Activated CD4-positive, alpha-beta memory T cell treated with anti-CD3 and anti-CD28 coated beads for 36 hours (primary cell): ENCODE data around the gene CRLF1. TPM values are rescaled to one million over a fixed set of nuclear protein-coding genes. Genes with fewer than 3 reads are reported as not detected.
"Not testable (repeated sequence)": the region's sequence is repeated elsewhere in the genome, so short reads cannot be mapped to it uniquely, and the experiment has no call there.

Experiments
- CTCF ChIA-PET: fragments of 350-600 bp; sonication (Branson Sonifier 250); formaldehyde crosslinking; loops from one replicate; lab custom pipeline; 2021; ENCODE audit warnings: antibody characterized with exemption, inconsistent platforms; lab: Charles Lee
- POLR2A ChIA-PET: fragments of 350-600 bp; sonication (Branson Sonifier 250); formaldehyde crosslinking; loops from one replicate; lab custom pipeline; 2021; ENCODE audit warnings: antibody characterized with exemption; lab: Charles Lee
- DNase-seq: peaks from one replicate; pipeline ENCODE4 v3.0.0-alpha.2; 2020
- H3K27ac Mint-ChIP-seq: one replicate; pipeline ENCODE4 v1.8.0; 2021; ENCODE audit warnings: mixed read lengths
- H3K27me3 Mint-ChIP-seq: one replicate; pipeline ENCODE4 v1.8.0; 2021; ENCODE audit warnings: mixed read lengths
- H3K36me3 Mint-ChIP-seq: one replicate; pipeline ENCODE4 v1.8.0; 2021; ENCODE audit warnings: mixed read lengths
- H3K4me1 Mint-ChIP-seq: one replicate; pipeline ENCODE4 v1.8.0; 2021; ENCODE audit warnings: low read depth, mixed read lengths
- H3K4me3 Mint-ChIP-seq: one replicate; pipeline ENCODE4 v1.8.0; 2021; ENCODE audit warnings: mild to moderate bottlenecking, mixed read lengths
- H3K9me3 Mint-ChIP-seq: one replicate; pipeline ENCODE4 v1.8.0; 2021; ENCODE audit warnings: mixed read lengths
- intact Hi-C: fragments of 100-400 bp; cut with micrococcal nuclease; formaldehyde crosslinking; loops from one replicate; pipeline ENCODE4 v1.15.1; 2023
- total RNA-seq, 2 experiments: library from RNA; stranded (reverse); gene quantifications; one replicate each; pipeline ENCODE4 v1.2.3, GENCODE V29; 2021

Gene CRLF1
- total RNA-seq, 2 experiments from 2014 or later: not detected

- no peak for DNase-seq
- H3K27ac Mint-ChIP-seq: no peak overlapping the region
- no peak overlapping the region for H3K4me3 Mint-ChIP-seq
- intact Hi-C loops: no loop called here
- no peaks in the 10 kb centered on the region for H3K9me3 Mint-ChIP-seq
- H3K4me1 Mint-ChIP-seq: peaks cover 19% of the 10 kb centered on the region
- H3K27me3 Mint-ChIP-seq: peaks cover 50% of the 10 kb centered on the region
- no peaks in the 10 kb centered on the region for H3K36me3 Mint-ChIP-seq
- ChIA-PET CTCF (interaction anchor here (1.0 to 1.3 kb wide), 3 partner anchors 11 to 24 kb away, joined by 3 to 6 read pairs (median 4); no protein-coding TSS in a partner anchor), POLR2A (no interaction called here)
Measured at GRCh38 chr19:18603958-18604819, 2.4 kb downstream of the CRLF1 start.

DNA sequence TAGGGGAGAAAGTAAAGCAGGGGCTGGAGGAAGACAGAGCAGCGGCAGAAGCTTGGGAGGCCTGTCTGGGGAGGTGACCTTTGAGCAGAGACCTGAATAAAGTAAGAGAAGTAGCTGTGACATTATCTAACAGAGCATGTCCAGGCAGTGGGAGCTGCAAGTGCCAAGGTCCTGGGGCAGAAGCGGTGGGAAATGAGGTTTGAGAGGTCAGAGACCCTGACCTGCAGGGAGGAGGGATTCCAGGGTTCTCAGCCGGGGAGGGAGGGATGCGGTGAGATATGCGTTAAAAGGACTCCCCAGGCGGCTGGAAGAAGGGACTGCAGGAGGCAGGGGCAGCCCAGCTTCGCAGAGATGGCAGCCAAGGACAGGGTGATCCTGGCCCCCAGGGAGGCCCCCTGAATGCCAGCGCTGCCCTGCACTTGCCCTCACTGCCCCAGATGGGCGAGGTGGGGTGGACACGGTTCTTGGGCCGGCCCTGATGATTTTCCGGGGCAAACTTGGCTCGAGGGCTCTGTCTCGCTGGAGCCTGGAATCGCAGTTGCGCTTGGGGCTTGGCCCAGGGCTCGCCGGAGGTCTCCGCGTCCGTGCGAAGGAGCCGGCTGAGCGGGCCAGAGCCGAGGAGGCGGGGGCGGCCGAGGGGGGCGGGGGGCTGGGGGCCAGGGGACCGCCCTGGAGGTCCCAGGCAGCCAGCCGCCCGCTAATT is 3.2 kb downstream of the CRLF1 start:
- Mint-ChIP-seq H3K27ac (no peak overlapping the region), H3K27me3 (peaks cover 43% of the 10 kb centered on the region), H3K4me3 (no peak overlapping the region), H3K9me3 (no peaks in the 10 kb centered on the region), H3K4me1 (peaks cover 16% of the 10 kb centered on the region), H3K36me3 (no peaks in the 10 kb centered on the region)
- CTCF ChIA-PET: interaction anchor here (1.0 to 1.3 kb wide), 3 partner anchors 10 to 45 kb away, joined by 3 to 6 read pairs (median 4); no protein-coding TSS in a partner anchor
- POLR2A ChIA-PET: no interaction called here
- DNase-seq: peak; percentile 32
- intact Hi-C loops: no loop called here

DNA sequence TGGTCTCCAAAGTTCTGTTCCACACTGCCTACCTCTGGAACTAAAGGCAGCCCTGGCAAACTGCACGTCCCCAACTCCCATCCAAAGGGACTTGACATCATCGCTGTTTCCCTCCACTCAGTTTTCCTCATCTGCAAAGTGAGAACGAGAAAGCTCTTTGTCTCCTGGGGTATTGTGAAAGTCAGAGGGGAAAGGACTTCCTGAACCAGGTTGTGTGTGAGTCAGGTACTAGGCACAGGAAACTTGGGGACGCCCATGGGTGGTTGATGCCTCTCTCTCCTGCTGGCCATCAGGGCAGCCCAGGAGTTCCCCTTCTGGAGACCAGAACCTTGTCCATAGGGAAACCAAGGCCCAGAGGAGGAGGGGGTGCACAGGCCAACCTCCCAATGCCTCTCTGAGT is 4.7 kb downstream of the CRLF1 start:
- no peak overlapping the region for H3K4me3 Mint-ChIP-seq
- peaks cover 7% of the 10 kb centered on the region for H3K4me1 Mint-ChIP-seq
- no peak for DNase-seq
- intact Hi-C loops: no loop called here
- CTCF ChIA-PET: interaction anchor here (1.1 kb wide), 1 partner anchor 245 kb away, joined by 3 read pairs; no protein-coding TSS in a partner anchor
- POLR2A ChIA-PET: no interaction called here
- no peaks in the 10 kb centered on the region for H3K9me3 Mint-ChIP-seq
- H3K36me3 Mint-ChIP-seq: no peaks in the 10 kb centered on the region
- H3K27me3 Mint-ChIP-seq: peaks cover 33% of the 10 kb centered on the region
- H3K27ac Mint-ChIP-seq: no peak overlapping the region

- H3K4me3 Mint-ChIP-seq, H3K9me3 Mint-ChIP-seq, H3K27ac Mint-ChIP-seq, intact Hi-C loops, DNase-seq, POLR2A ChIA-PET, H3K4me1 Mint-ChIP-seq, H3K36me3 Mint-ChIP-seq: not testable (repeated sequence)
- CTCF ChIA-PET: interaction anchor here (1.1 kb wide), 1 partner anchor 246 kb away, joined by 3 read pairs; no protein-coding TSS in a partner anchor
- peaks cover 33% of the 10 kb centered on the region for H3K27me3 Mint-ChIP-seq
Measured at GRCh38 chr19:18600692-18601397, 5.8 kb downstream of the CRLF1 start.

GRCh38 chr19:18599485-18599884 is 7.1 kb downstream of the CRLF1 start:
- intact Hi-C loops: no loop called here
- peaks cover 22% of the 10 kb centered on the region for H3K27me3 Mint-ChIP-seq
- DNase-seq: no peak
- POLR2A ChIA-PET: no interaction called here
- H3K36me3 Mint-ChIP-seq: no peaks in the 10 kb centered on the region
- H3K4me3 Mint-ChIP-seq: no peak overlapping the region
- H3K4me1 Mint-ChIP-seq: peaks cover 10% of the 10 kb centered on the region
- H3K9me3 Mint-ChIP-seq: no peaks in the 10 kb centered on the region
- CTCF ChIA-PET: no interaction called here
- no peak overlapping the region for H3K27ac Mint-ChIP-seq

DNA sequence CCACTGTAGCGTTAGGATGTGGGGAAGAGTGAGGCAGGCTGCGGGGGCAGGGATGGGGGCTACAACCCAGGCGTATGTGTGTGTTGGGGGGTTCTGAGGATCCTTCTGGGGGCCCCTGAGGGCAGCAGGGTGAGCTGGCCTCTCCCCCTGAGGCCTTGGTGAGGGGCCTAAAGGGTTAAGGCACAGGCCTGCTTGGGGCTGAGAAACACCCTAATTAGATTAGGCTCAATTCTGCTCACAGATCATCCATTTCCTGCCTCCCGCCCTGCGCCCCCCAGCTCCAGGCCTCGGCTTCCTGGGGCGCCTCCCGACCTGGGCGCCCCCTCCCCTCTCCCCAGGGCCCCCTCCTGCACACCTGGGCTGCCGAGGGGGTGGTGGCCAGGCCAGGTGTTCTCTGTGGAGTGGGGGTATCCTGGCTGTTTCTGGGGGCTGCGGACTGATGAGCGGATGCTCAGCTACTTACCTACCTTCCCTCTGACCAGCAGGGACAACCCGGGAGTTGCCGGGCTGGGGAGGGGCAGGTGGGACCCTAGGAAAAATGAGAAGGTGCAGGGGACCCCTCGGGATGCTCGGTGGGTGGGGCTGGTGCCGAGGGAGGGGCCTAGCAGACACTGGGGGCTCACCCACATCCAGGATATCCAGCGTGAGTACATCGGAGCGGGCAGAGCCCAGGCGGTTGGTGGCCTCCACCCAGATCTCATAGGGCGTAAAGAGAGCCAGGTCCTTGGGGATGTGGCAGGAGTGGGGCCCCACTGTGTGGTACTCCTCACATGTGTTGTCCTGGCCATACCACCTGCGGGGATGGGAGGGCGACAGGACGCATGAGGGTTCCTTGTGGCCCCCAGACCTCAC is 8.6 kb downstream of the CRLF1 start:
- CTCF ChIA-PET: no interaction called here
- no peaks in the 10 kb centered on the region for H3K36me3 Mint-ChIP-seq
- POLR2A ChIA-PET: no interaction called here
- H3K4me1 Mint-ChIP-seq: peaks cover 13% of the 10 kb centered on the region
- H3K27ac Mint-ChIP-seq: no peak overlapping the region
- no peak overlapping the region for H3K4me3 Mint-ChIP-seq
- peaks cover 16% of the 10 kb centered on the region for H3K27me3 Mint-ChIP-seq
- H3K9me3 Mint-ChIP-seq: no peaks in the 10 kb centered on the region
- intact Hi-C loops: no loop called here
- DNase-seq: no peak

DNA sequence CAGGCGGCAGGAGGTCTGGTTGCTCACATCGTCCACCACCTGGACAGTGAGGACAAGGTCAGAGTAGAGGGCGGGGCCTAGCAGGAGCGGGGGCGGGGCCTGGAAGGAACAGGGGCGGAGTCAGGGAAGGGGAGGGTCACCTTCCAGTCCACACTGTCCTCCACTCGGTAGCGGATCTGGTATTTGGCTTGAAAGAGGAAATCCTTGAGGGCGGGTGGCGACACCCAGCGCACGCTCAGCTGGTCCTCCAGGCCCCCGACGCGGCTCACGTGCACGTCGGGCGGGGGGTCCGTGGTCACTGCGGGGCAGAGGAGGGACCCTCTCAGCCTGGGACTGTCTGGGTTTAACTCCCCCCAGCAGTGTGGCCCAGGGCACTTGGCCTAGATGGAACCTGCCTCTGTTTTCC is 9.8 kb downstream of the CRLF1 start:
- Mint-ChIP-seq H3K4me3 (no peak overlapping the region), H3K27me3 (peaks cover 7% of the 10 kb centered on the region)
- DNase-seq: peak; percentile 38

DNA sequence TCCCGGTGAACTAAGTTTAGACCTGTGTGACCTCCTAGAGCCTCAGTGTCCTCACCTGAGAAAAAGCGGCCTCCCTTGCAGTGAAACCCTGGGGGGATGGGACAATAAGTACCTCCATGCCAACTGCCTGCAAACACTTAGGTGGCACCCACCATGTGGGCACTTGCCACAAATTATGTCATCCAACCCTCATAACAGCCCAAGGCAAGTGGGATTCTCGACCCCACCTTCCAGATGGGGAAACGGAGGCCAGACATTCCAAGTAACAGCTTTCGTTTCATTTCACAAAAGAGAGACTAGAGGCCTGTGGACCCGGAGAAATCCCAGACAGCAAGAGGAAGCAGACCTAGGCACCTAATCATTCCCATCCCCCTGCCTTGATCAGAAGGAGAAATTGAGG is 11.1 kb downstream of the CRLF1 start:
- Mint-ChIP-seq H3K36me3 (peaks cover 5% of the 10 kb centered on the region), H3K27ac (no peak overlapping the region), H3K4me3 (no peak overlapping the region), H3K27me3 (peaks cover 3% of the 10 kb centered on the region), H3K9me3 (no peaks in the 10 kb centered on the region), H3K4me1 (peaks cover 14% of the 10 kb centered on the region)
- ChIA-PET CTCF (interaction anchor here (1.0 to 2.1 kb wide), 4 partner anchors 76 to 251 kb away, joined by 3 to 7 read pairs (median 5); no protein-coding TSS in a partner anchor), POLR2A (no interaction called here)
- no peak for DNase-seq
- intact Hi-C loops: no loop called here

More for the DNA sequence above, 9.8 kb downstream of the CRLF1 start:
- POLR2A ChIA-PET: no interaction called here
- Mint-ChIP-seq H3K36me3 (no peaks in the 10 kb centered on the region), H3K27ac (no peak overlapping the region), H3K4me1 (peaks cover 12% of the 10 kb centered on the region), H3K9me3 (no peaks in the 10 kb centered on the region)
- CTCF ChIA-PET: no interaction called here
- intact Hi-C loops: no loop called here

DNA sequence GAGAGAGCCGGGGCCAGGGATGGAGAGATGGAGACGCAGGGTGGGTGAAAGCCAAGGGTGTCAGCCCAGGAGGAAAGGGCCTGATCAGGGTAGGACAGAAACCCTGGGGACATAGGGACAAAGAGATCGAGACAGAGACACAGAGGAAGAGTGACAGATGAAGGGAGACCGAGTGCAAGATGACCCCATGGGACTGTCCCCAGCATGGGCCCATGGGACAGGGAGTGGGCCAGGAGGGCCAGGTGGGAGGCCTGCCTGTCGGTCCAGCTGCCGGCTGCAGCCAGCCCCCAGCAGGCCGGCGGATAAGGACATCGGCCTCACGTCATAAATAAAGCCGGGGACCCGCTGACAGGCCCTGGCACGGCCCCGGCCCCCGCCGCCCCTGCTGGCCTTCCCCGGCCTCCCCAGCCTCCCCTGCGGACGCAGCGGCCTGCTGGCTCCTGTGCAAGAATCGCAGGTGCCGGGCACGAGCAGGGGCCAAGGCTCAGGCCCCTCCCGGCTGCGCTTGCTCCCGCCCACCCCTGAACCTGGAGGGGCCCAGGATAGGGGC is 11.7 kb downstream of the CRLF1 start:
- DNase-seq: no peak
- intact Hi-C loops: loop anchor here (5.0 kb wide), 3 partner anchors 42 to 322 kb away; partner anchors contain the start of genes COPE, DDX49 and KLHL26
- Mint-ChIP-seq H3K36me3 (peaks cover 5% of the 10 kb centered on the region), H3K27me3 (peaks cover 3% of the 10 kb centered on the region), H3K9me3 (no peaks in the 10 kb centered on the region), H3K4me1 (peaks cover 18% of the 10 kb centered on the region), H3K27ac (no peak overlapping the region), H3K4me3 (peak overlapping the region; percentile 59)
- ChIA-PET CTCF (interaction anchor here (1.0 to 3.3 kb wide), 13 partner anchors 13 to 392 kb away, joined by 3 to 19 read pairs (median 6); partner anchors contain the start of gene TMEM59L), POLR2A (no interaction called here)

DNA sequence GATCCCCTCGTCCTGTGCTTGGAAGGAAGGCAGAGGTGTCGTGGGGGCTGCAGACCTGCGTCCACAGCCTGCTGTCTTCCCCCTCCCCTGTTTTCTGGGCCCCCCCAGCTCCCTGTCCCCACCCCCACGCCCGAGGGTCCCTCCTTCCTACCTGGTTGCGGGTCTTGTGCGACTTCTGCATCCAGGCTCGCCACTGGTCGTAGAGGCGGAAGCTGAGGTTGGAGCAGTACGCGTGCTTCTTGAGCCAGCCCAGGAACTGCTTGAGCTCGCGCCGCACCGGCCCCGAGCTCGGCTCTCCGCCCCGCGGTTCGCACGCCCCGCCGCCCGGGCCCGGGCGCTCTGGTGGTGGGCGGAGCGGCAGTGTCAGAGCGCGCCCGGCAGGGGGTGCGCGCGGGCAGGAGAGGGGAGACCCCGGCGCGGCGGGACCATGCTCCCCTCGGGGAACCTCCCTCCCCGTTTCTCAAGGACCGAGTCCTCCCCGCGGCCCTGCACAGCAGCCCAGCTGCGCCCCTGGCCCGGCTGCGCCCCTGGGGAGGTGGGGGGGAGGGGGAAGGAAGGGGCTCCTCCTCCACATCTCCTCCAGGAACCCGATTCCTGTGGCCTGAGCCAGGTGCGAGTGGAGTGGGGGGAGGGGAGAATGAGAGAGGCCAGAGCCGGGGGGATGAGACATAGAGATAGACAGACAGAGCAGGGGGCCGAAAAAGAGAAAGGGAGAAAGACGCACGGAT is 12.3 kb downstream of the CRLF1 start:
- H3K27ac Mint-ChIP-seq: no peak overlapping the region
- no peaks in the 10 kb centered on the region for H3K27me3 Mint-ChIP-seq
- intact Hi-C loops: loop anchor here (5.0 kb wide), 3 partner anchors 43 to 323 kb away; partner anchors contain the start of genes COPE, DDX49 and KLHL26
- POLR2A ChIA-PET: no interaction called here
- no peaks in the 10 kb centered on the region for H3K9me3 Mint-ChIP-seq
- peak; percentile 82 for DNase-seq
- peak overlapping the region; percentile 59 for H3K4me3 Mint-ChIP-seq
- CTCF ChIA-PET: interaction anchor here (0.5 to 3.3 kb wide), 32 partner anchors 8 to 393 kb away, joined by 3 to 19 read pairs (median 4); partner anchors contain the start of genes COPE, CRTC1, TMEM59L and UBA52
- H3K36me3 Mint-ChIP-seq: peaks cover 5% of the 10 kb centered on the region
- H3K4me1 Mint-ChIP-seq: peaks cover 22% of the 10 kb centered on the region
